LNCAP (cell line): ENCODE data around the gene ZNF385D.

Experiments
- TF ChIP-seq, protein P1 (sequence below): fragments of 450-650 bp; IDR thresholded peaks from 2 replicates; pipeline ENCODE4 v1.5.1; 2017; ENCODE audit warnings: mild to moderate bottlenecking

Gene ZNF385D

DNA sequence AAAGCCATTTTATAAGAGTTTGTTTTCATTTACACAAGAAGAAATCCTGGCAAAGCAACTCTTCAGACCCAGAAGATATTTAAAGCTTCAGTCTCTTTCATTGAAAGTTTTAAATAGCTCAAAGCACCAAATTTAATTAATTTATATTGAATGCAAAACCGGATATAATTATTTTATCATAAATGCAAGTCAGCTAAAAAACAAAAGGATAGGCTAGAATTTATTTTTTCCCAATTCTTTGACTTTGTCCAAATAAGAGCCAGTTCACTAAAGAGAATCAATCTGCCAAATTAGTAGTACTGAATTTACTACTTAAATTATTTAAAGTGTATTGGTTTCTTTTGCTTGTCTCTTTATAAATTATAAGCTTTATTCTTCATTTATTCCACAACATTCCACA is 101.5 kb downstream of the ZNF385D start:
- TF ChIP-seq, protein P1, sequence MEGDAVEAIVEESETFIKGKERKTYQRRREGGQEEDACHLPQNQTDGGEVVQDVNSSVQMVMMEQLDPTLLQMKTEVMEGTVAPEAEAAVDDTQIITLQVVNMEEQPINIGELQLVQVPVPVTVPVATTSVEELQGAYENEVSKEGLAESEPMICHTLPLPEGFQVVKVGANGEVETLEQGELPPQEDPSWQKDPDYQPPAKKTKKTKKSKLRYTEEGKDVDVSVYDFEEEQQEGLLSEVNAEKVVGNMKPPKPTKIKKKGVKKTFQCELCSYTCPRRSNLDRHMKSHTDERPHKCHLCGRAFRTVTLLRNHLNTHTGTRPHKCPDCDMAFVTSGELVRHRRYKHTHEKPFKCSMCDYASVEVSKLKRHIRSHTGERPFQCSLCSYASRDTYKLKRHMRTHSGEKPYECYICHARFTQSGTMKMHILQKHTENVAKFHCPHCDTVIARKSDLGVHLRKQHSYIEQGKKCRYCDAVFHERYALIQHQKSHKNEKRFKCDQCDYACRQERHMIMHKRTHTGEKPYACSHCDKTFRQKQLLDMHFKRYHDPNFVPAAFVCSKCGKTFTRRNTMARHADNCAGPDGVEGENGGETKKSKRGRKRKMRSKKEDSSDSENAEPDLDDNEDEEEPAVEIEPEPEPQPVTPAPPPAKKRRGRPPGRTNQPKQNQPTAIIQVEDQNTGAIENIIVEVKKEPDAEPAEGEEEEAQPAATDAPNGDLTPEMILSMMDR, result no peak

DNA sequence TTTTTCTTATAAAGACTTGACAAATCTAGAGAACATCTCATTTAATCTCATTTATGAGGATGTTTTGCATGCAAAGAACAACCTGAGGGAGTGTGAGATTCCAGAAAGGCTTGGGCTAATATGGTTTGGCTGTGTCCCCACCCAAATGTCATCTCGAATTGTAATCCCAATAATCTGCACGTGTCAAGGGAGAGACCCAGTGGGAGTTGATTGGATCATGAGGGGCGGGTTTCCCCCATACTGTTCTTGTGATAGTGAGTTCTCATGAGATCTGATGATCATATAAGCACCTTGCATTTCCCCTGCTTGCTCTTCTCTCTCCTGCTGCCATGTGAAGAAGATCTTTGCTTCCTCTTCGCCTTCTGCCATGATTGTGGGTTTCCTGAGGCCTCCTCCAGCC is 103.0 kb downstream of the ZNF385D start:
- TF ChIP-seq, protein P1, result no peak

DNA sequence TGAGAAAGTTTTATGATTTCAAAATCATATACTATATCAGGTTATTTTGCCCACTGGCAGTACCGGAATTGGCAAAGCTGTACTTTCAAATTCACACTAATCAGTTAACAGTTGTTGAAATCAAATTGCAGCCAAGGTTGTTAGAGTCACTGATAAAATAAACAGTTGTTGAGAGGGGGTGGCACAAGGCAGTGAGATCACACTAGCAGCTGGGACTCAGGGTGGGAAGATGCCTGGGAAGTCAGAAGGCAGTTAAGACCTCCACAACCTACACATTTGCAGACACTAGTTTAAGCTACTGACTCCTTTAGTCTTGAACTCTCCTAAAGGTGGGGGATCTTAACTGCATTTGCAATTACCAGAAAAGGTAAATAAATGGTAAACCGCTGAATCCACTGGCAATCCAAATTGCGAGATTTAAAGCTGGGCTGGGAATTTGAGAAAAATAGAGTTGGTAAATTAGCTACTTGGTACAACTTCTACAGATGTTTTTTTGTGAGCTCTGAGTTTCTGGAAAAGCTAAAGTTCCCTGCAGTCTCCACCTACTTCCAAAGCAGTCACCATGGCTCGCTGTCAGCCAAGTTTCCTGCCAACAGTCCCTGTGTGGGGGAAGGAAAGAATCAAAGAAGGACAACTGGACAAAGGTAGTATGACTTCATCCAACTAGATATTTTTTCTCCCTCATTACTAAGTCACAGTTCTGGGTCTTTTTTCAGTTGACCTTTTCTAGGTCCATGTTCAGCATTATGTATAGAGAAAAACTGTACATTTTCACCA is 105.7 kb downstream of the ZNF385D start:
- TF ChIP-seq, protein P1, result no peak

DNA sequence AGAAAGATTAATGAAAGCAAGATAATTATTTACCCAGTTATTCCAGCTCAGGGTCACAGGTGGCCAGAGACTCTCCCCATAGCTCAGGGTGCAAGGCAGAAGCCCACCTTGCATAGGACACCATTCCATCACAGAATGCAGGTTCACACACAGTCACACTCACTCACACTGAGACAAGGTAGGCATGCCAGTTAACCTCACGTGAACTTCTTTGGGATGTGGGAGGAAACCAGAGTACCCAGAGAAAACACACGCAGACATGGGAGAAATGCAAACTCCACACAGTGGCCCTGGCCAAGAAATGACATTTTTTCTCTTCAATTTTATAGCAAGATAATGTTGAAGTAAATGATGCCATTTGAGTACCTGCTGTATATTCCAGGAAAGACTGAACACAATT is 106.7 kb downstream of the ZNF385D start:
- TF ChIP-seq, protein P1, result no peak

DNA sequence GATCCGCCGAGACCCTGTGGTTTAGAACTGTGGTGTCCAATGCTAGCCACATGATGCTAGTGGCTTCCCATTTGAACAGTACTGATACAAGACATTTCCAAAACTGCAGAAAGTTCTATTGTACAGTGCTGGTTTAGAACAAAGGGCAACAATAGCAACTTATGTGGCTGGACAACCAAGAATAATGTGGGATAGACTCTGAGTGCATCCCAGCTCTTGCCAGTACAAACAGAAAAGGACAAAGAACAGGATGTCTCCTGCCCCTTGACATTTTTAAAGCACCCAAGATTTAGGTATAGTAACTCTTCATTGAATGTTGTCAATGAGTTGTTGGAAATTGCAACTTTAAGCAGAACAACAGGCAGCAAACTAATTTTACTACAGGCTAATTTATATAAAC is 107.3 kb downstream of the ZNF385D start:
- TF ChIP-seq, protein P1, result no peak

DNA sequence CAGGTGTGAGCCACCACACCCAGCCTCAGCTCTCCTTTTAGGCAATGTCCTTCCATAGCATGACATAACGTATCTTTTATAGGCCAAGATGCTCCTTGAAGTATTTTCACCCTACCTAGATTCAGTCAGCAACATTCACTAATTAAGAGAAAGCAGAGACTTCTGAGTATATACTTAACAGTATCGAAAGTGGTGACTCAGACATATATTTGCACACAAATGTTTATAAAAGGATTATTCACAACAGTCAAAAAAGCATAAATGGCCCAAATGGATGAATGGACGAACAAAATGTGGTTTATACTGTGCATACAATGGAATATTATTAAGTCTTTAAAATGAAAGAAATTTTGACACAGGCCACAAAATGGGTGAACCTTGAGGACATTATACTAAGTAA is 108.6 kb downstream of the ZNF385D start:
- TF ChIP-seq, protein P1, result no peak

DNA sequence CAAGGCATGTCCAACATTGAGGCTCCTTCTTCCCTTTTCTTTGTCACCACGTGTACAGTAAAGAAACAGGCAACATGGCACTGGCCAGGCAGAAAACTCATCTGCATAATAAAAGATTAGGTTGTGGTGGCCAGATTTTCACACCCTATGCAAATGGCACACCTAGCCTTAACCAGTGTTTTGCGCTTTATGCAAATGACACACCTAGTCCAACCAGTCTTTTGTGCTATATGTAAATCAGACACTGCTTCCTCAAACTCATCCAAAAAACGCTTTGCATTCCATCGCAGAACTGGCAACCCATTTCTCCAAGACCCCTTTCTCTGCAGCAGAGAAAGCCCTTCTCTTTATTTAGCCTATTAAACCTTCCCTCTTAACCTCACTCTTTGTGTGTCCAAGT is 109.1 kb downstream of the ZNF385D start:
- TF ChIP-seq, protein P1, result no peak

DNA sequence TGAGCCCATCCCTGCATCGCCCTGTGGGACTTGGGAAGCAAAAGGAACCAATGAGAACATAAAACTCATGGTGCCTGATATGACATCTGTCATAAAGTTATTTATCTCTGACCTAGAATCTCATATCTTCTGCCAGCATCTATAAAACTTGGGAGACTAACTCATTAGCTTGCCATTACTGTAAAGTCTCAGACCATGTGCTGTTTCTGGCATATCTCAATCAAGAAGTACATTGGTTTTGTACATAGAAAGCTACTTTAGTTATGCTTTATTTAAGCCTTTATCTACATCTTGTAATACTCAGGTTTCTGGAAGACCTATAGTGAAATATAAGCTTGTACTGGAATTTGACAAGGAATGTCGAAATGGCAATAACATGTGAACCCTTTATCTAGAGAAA is 112.5 kb downstream of the ZNF385D start:
- TF ChIP-seq, protein P1, result no peak
